GM23338 (cell line): ENCODE measurements around the gene MTMR6. TPM values are rescaled to one million over a fixed set of nuclear protein-coding genes. Genes with fewer than 3 reads are reported as not detected.

Experiments
- CREB1 ChIP-seq: fragments of 250-450 bp; sonication (Bioruptor Pico); IDR thresholded peaks from 2 replicates; pipeline ENCODE4 v1.5.0; 2020; ENCODE audit warnings: low read depth, mild to moderate bottlenecking, moderate library complexity
- EZH2 ChIP-seq: fragments of 200-600 bp; sonication (generic); IDR thresholded peaks from one replicate; pipeline ENCODE4 v1.8.0; 2017; ENCODE audit warnings: antibody characterized with exemption, mild to moderate bottlenecking, low read depth; ENCODE audit not compliant: unreplicated experiment
- EZH2phosphoT487 ChIP-seq: fragments of 200-600 bp; sonication (generic); IDR thresholded peaks from one replicate; pipeline ENCODE4 v1.8.1; 2018; ENCODE audit warnings: antibody characterized with exemption; ENCODE audit not compliant: unreplicated experiment
- JUNB ChIP-seq: IDR thresholded peaks from one replicate; pipeline ENCODE4 v1.6.1; 2016; ENCODE audit warnings: antibody characterized with exemption; ENCODE audit not compliant: unreplicated experiment
- NANOG ChIP-seq: IDR thresholded peaks from 2 replicates; pipeline ENCODE4 v1.6.1; 2016; ENCODE audit warnings: antibody characterized with exemption, borderline replicate concordance
- STAT1 ChIP-seq: IDR thresholded peaks from one replicate; pipeline ENCODE4 v1.6.1; 2016; ENCODE audit warnings: antibody characterized with exemption; ENCODE audit not compliant: unreplicated experiment
- ZNF114 ChIP-seq: fragments of 250-450 bp; sonication (Bioruptor Pico); IDR thresholded peaks from 2 replicates; pipeline ENCODE4 v1.5.0; 2020; ENCODE audit warnings: mild to moderate bottlenecking, moderate library complexity
- ZNF331 ChIP-seq: fragments of 250-450 bp; sonication (Bioruptor Pico); IDR thresholded peaks from 2 replicates; pipeline ENCODE4 v1.5.0; 2020; ENCODE audit warnings: low read depth, mild to moderate bottlenecking, moderate library complexity
- polyA plus RNA-seq: library from polyadenylated mRNA; unstranded; fragments of >200 nt; fragmentation: Nextera tagmentation; extraction: Ambion mirVana; gene quantifications from 2 replicates; pipeline ENCODE4 v1.2.1, GENCODE V29; 2016
- total RNA-seq: library from RNA; depleted of rRNA; stranded (reverse); fragments of >200 nt; shearing (Covaris generic); gene quantifications from 2 replicates; pipeline ENCODE4 v1.2.3, GENCODE V29; 2014
- TF ChIP-seq, protein P1 (sequence below): fragments of 250-450 bp; sonication (Bioruptor Pico); IDR thresholded peaks from 2 replicates; pipeline ENCODE4 v1.5.0; 2020; ENCODE audit warnings: mild to moderate bottlenecking, moderate library complexity
- TF ChIP-seq, protein P2 (sequence below), 2 experiments: fragments of 200-600 bp in 1 of 2; sonication (generic) in 1 of 2; conservative IDR thresholded peaks; 2 replicates each; pipeline versions ENCODE4 v1.5.1 to v1.6.1; 2016 to 2017; ENCODE audit warnings: antibody characterized with exemption in 2 of 2, low read depth in 2 of 2, mild to moderate bottlenecking in 2 of 2, moderate library complexity in 1 of 2

MTMR6 gene
- total and polyA plus RNA-seq, 2 experiments from 2014 or later: 4.6 to 9.5 TPM

DNA sequence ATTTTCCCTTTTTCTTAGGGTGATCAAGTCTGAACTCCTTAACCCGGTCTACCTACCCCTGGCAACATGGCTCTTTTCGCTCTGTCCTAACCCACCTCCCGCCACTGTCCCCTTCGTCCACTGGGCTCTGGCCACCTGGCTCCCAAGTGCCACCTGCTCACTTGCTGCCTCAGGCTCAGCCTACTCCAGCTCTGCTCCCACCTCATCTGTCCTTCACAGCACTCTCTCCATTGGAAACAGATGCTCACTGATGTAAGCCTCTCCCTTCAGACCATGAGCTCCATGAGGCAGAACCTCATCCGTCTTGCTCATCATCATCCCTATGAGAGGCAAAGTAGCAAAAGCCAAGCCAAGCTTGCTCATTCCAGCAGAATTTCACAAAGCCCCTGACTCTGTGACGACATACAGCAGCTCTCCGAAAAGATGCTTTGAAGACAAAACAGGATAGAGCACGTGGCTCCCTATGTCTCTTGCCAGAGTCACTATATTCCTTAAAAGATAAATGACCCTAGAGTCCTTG lies 79.9 kb downstream of the MTMR6 start (continued):
- TF ChIP-seq, protein P1, sequence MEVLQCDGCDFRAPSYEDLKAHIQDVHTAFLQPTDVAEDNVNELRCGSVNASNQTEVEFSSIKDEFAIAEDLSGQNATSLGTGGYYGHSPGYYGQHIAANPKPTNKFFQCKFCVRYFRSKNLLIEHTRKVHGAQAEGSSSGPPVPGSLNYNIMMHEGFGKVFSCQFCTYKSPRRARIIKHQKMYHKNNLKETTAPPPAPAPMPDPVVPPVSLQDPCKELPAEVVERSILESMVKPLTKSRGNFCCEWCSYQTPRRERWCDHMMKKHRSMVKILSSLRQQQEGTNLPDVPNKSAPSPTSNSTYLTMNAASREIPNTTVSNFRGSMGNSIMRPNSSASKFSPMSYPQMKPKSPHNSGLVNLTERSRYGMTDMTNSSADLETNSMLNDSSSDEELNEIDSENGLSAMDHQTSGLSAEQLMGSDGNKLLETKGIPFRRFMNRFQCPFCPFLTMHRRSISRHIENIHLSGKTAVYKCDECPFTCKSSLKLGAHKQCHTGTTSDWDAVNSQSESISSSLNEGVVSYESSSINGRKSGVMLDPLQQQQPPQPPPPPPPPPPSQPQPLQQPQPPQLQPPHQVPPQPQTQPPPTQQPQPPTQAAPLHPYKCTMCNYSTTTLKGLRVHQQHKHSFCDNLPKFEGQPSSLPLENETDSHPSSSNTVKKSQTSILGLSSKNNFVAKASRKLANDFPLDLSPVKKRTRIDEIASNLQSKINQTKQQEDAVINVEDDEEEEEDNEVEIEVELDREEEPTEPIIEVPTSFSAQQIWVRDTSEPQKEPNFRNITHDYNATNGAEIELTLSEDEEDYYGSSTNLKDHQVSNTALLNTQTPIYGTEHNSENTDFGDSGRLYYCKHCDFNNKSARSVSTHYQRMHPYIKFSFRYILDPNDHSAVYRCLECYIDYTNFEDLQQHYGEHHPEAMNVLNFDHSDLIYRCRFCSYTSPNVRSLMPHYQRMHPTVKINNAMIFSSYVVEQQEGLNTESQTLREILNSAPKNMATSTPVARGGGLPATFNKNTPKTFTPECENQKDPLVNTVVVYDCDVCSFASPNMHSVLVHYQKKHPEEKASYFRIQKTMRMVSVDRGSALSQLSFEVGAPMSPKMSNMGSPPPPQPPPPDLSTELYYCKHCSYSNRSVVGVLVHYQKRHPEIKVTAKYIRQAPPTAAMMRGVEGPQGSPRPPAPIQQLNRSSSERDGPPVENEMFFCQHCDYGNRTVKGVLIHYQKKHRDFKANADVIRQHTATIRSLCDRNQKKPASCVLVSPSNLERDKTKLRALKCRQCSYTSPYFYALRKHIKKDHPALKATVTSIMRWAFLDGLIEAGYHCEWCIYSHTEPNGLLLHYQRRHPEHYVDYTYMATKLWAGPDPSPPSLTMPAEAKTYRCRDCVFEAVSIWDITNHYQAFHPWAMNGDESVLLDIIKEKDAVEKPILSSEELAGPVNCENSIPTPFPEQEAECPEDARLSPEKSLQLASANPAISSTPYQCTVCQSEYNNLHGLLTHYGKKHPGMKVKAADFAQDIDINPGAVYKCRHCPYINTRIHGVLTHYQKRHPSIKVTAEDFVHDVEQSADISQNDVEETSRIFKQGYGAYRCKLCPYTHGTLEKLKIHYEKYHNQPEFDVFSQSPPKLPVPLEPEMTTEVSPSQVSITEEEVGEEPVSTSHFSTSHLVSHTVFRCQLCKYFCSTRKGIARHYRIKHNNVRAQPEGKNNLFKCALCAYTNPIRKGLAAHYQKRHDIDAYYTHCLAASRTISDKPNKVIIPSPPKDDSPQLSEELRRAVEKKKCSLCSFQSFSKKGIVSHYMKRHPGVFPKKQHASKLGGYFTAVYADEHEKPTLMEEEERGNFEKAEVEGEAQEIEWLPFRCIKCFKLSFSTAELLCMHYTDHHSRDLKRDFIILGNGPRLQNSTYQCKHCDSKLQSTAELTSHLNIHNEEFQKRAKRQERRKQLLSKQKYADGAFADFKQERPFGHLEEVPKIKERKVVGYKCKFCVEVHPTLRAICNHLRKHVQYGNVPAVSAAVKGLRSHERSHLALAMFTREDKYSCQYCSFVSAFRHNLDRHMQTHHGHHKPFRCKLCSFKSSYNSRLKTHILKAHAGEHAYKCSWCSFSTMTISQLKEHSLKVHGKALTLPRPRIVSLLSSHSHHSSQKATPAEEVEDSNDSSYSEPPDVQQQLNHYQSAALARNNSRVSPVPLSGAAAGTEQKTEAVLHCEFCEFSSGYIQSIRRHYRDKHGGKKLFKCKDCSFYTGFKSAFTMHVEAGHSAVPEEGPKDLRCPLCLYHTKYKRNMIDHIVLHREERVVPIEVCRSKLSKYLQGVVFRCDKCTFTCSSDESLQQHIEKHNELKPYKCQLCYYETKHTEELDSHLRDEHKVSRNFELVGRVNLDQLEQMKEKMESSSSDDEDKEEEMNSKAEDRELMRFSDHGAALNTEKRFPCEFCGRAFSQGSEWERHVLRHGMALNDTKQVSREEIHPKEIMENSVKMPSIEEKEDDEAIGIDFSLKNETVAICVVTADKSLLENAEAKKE: no peak
- no peak for TF ChIP-seq STAT1
- no peak for TF ChIP-seq JUNB
- no peak for TF ChIP-seq ZNF331
- no peak for TF ChIP-seq ZNF114 (CRISPR knock-in tag)
- TF ChIP-seq, protein P2, sequence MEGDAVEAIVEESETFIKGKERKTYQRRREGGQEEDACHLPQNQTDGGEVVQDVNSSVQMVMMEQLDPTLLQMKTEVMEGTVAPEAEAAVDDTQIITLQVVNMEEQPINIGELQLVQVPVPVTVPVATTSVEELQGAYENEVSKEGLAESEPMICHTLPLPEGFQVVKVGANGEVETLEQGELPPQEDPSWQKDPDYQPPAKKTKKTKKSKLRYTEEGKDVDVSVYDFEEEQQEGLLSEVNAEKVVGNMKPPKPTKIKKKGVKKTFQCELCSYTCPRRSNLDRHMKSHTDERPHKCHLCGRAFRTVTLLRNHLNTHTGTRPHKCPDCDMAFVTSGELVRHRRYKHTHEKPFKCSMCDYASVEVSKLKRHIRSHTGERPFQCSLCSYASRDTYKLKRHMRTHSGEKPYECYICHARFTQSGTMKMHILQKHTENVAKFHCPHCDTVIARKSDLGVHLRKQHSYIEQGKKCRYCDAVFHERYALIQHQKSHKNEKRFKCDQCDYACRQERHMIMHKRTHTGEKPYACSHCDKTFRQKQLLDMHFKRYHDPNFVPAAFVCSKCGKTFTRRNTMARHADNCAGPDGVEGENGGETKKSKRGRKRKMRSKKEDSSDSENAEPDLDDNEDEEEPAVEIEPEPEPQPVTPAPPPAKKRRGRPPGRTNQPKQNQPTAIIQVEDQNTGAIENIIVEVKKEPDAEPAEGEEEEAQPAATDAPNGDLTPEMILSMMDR (conservative IDR thresholded peaks at IDR 0.05; ENCODE audit: low read depth in 2 of 2): no peak
- TF ChIP-seq EZH2phosphoT487: no peak
- TF ChIP-seq NANOG: no peak
- TF ChIP-seq EZH2: no peak
- no peak for TF ChIP-seq CREB1 (CRISPR knock-in tag)
